ENCODE data around the gene EEA1. TPM values are rescaled to one million over a fixed set of nuclear protein-coding genes. Genes with fewer than 3 reads are reported as not detected.

The EEA1 gene
- total and polyA plus RNA-seq, 2 of the 8 experiments (the other 6 are each of a cell fraction or from before 2014, with no cell fraction given): 1.0 to 18.8 TPM

- no peak for DNase-seq (ENCODE audit: low read depth in 1 of 2, low spot score in 2 of 2)
- Histone ChIP-seq H2BK20ac (ENCODE audit: low read length) (no peak overlapping the region), H2BK15ac (ENCODE audit: low read length) (no peak overlapping the region), H3K36me3 (ENCODE audit: control insufficient read depth in 2 of 4, insufficient read depth in 4 of 4, low read length in 3 of 4) (no peaks in the 10 kb centered on the region; a peak in 1 of 8 replicates), H3K9me3 (ENCODE audit: insufficient read depth in 2 of 2, low read depth in 1 of 2, low read length in 1 of 2) (no peaks in the 10 kb centered on the region), H3K27ac (ENCODE audit: low read depth, low read length) (no peak overlapping the region), H3K4ac (replicated peaks; ENCODE audit: insufficient read length, low read depth, low read length) (no peak overlapping the region), H3K79me1 (ENCODE audit: low read depth, low read length) (no peaks in the 10 kb centered on the region), H2BK5ac (ENCODE audit: low read depth, low read length) (no peak overlapping the region), H3K9ac (replicated peaks in 1 of 4; ENCODE audit: extremely low read depth in 1 of 4, low read depth in 3 of 4, low read length in 3 of 4) (no peak overlapping the region), H3K4me1 (replicated peaks in 1 of 4; ENCODE audit: control insufficient read depth in 3 of 4, insufficient read depth in 4 of 4, low read length in 3 of 4) (no peaks in the 10 kb centered on the region), H2AFZ (ENCODE audit: low read length) (no peak overlapping the region), H3K56ac (replicated peaks; ENCODE audit: insufficient read length, low read depth, low read length) (no peak overlapping the region), H3K79me2 (ENCODE audit: control insufficient read depth in 1 of 2, insufficient read depth in 2 of 2, low read length in 2 of 2) (no peaks in the 10 kb centered on the region), H4K5ac (ENCODE audit: insufficient read length, low read depth, low read length) (no peak overlapping the region), H3K23me2 (ENCODE audit: low read depth, low read length) (no peaks in the 10 kb centered on the region), H3K14ac (ENCODE audit: insufficient read length) (no peak overlapping the region), H4K8ac (ENCODE audit: extremely low read depth, insufficient read depth, low read length) (no peak overlapping the region), H2BK120ac (replicated peaks; ENCODE audit: low read depth, low read length) (no peak overlapping the region), H3K4me2 (ENCODE audit: insufficient read depth in 1 of 2, low read depth in 2 of 2, low read length in 2 of 2) (no peak overlapping the region), H2AK5ac (ENCODE audit: low read depth, low read length) (no peak overlapping the region), H4K20me1 (replicated peaks in 1 of 2; ENCODE audit: control insufficient read depth in 1 of 2, insufficient read depth in 2 of 2, low read length in 2 of 2) (no peaks in the 10 kb centered on the region), H3K18ac (ENCODE audit: extremely low read depth, low read length) (no peak overlapping the region), H4K91ac (replicated peaks; ENCODE audit: insufficient read length, low read length) (no peak overlapping the region), H3K23ac (ENCODE audit: insufficient read length) (no peak overlapping the region), H3K27me3 (replicated peaks in 1 of 4; ENCODE audit: control insufficient read depth in 3 of 4, extremely low read depth in 1 of 4, insufficient read depth in 3 of 4, low read length in 3 of 4) (no peaks in the 10 kb centered on the region), H3K4me3 (ENCODE audit: extremely low read depth in 1 of 4, insufficient read depth in 2 of 4, low read depth in 3 of 4, low read length in 4 of 4) (no peak overlapping the region), H2BK12ac (ENCODE audit: low read depth, low read length) (no peak overlapping the region)
- no peak for TF ChIP-seq NRF1 (IDR thresholded peaks at IDR 0.05; ENCODE audit: low read depth, low read length)
- TF ChIP-seq JUN (IDR thresholded peaks at IDR 0.05; ENCODE audit: low read depth, low read length): no peak
- TF ChIP-seq, protein P1, sequence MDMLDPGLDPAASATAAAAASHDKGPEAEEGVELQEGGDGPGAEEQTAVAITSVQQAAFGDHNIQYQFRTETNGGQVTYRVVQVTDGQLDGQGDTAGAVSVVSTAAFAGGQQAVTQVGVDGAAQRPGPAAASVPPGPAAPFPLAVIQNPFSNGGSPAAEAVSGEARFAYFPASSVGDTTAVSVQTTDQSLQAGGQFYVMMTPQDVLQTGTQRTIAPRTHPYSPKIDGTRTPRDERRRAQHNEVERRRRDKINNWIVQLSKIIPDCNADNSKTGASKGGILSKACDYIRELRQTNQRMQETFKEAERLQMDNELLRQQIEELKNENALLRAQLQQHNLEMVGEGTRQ (IDR thresholded peaks at IDR 0.05; ENCODE audit: low read length): no peak
- TF ChIP-seq POLR2AphosphoS5 (IDR thresholded peaks at IDR 0.05; ENCODE audit: low read depth, low read length): no peak
- no peak for TF ChIP-seq BCL11A (IDR thresholded peaks at IDR 0.05; ENCODE audit: low read depth in 2 of 2, low read length in 2 of 2)
- TF ChIP-seq BACH1 (IDR thresholded peaks at IDR 0.05; ENCODE audit: low read length): no peak
- no peak for FAIRE-seq
- ChIA-PET POLR2A (ENCODE audit: partially characterized antibody) (no interaction called here), CTCF (ENCODE audit: partially characterized antibody) (interaction anchor here (0.6 to 2.0 kb wide), 16 partner anchors 9 to 612 kb away, joined by 3 to 13 read pairs (median 4); partner anchors contain the start of gene EEA1)
- WGBS, 2 experiments (ENCODE audit: extremely low coverage in 1 of 2, insufficient coverage in 1 of 2, insufficient read length in 1 of 2, insufficient replicate concordance in 2 of 2, low coverage in 1 of 2, low lambda C conversion rate in 2 of 2, missing lambda C conversion rate in 1 of 2): 93% methylated on average over 1 of the region's 1 CpG; no CpG with 5 or more reads in 1 of the 2 experiments
Observed at GRCh38 chr12:92786045-92786444, 143.1 kb downstream of the EEA1 start.

All from H1 (cell line).